Erythroblast (primary cell): Measurements from ENCODE around the gene SERTAD2.

ENCODE experiments used
- GATA1 ChIP-seq: IDR thresholded peaks from 2 replicates; pipeline ENCODE4 v1.6.1; 2011; ENCODE audit warnings: low read depth, mild to moderate bottlenecking, control low read depth, low read length, moderate library complexity
- POLR2A ChIP-seq: IDR thresholded peaks from 2 replicates; pipeline ENCODE4 v1.6.1; 2011; ENCODE audit warnings: mild to moderate bottlenecking, low read length

- TF ChIP-seq POLR2A (no peak), GATA1 (no peak)
Observed at GRCh38 chr2:64641599-64641998, 12.1 kb downstream of the SERTAD2 start.
